Measurements from ENCODE around the gene FBXL14.

- TF ChIP-seq, protein P1, sequence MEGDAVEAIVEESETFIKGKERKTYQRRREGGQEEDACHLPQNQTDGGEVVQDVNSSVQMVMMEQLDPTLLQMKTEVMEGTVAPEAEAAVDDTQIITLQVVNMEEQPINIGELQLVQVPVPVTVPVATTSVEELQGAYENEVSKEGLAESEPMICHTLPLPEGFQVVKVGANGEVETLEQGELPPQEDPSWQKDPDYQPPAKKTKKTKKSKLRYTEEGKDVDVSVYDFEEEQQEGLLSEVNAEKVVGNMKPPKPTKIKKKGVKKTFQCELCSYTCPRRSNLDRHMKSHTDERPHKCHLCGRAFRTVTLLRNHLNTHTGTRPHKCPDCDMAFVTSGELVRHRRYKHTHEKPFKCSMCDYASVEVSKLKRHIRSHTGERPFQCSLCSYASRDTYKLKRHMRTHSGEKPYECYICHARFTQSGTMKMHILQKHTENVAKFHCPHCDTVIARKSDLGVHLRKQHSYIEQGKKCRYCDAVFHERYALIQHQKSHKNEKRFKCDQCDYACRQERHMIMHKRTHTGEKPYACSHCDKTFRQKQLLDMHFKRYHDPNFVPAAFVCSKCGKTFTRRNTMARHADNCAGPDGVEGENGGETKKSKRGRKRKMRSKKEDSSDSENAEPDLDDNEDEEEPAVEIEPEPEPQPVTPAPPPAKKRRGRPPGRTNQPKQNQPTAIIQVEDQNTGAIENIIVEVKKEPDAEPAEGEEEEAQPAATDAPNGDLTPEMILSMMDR (IDR thresholded peaks at IDR 0.05 in 8 of 11, conservative IDR thresholded peaks at IDR 0.05 in 3 of 11), result no peak
- TF ChIP-seq POLR2A (IDR thresholded peaks at IDR 0.05), result no peak
Measured at GRCh38 chr12:1587927-1588574, 6.3 kb downstream of the FBXL14 start.
